NT2/D1 (cell line): Measurements from ENCODE around the gene REV1.

ENCODE experiments used
- YY1 ChIP-seq: IDR thresholded peaks from 2 replicates; pipeline ENCODE4 v1.6.1; 2011; ENCODE audit not compliant: insufficient read length, insufficient read depth
- ZNF274 ChIP-seq: IDR thresholded peaks from 2 replicates; pipeline ENCODE4 v1.6.1; 2011; ENCODE audit warnings: mild to moderate bottlenecking, low read depth, low read length

DNA sequence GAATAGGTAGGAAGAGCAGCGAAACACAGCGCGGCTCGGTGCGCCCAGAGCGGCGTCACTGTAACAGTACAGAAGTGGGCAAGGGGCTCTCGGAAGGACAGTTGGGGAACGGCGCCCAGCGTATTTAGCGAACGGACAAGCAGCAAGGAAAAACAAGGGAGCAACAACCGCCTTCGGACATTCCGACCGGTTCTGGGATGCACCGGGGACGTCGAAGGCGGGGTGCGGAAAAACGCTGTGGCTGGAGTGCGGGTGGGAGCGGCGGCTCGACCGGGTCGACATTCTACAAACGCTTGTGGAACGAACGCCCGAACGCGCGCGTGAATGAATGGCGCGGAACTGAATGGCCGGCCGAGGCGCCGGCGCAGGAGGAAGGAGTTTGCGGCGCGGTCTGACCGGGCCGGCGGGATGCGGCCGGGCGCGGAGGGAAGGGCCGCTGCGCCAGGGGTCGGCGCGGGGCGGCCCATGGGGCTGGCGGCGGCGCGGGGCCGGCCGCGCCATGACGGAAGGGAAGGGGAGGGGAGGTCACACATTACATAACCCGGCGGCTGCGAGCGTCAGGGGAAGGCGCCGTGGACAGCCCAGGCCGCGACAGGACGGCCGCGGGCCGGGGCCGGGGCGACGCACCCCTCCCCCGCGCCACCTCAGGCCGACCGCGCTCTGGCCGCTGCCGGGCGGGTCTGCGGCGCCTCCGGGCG lies 605 bp downstream of the REV1 start:
- no peak for TF ChIP-seq ZNF274
- no peak for TF ChIP-seq YY1
